Neural crest cell (in vitro differentiated cells): Measurements from ENCODE around the gene NNAT. TPM values are rescaled to one million over a fixed set of nuclear protein-coding genes. Genes with fewer than 3 reads are reported as not detected.

Experiments
- DNase-seq: peaks from one replicate; pipeline ENCODE4 v3.0.0; 2021; ENCODE audit warnings: low read depth, mixed read lengths, low spot score
- H3K27ac Mint-ChIP-seq: one replicate; pipeline ENCODE4 v1.8.0; 2021; ENCODE audit warnings: mild to moderate bottlenecking, mixed read lengths; ENCODE audit not compliant: unreplicated experiment
- H3K27me3 Mint-ChIP-seq: 2 replicates; pipeline ENCODE4 v1.8.0; 2021; ENCODE audit warnings: low read depth, mild to moderate bottlenecking, mixed read lengths
- H3K36me3 Mint-ChIP-seq: 2 replicates; pipeline ENCODE4 v1.8.0; 2021; ENCODE audit warnings: low read depth, mild to moderate bottlenecking, mixed read lengths
- H3K4me1 Mint-ChIP-seq: 2 replicates; pipeline ENCODE4 v1.8.0; 2021; ENCODE audit warnings: mixed read lengths
- H3K4me3 Mint-ChIP-seq: one replicate; pipeline ENCODE4 v1.8.0; 2021; ENCODE audit warnings: mild to moderate bottlenecking, mixed read lengths
- H3K9me3 Mint-ChIP-seq: 2 replicates; pipeline ENCODE4 v1.8.0; 2021; ENCODE audit warnings: mixed read lengths
- CTCF ChIP-seq: fragments of 200-600 bp; sonication (generic); conservative IDR thresholded peaks from 2 replicates; pipeline ENCODE4 v1.5.0; 2021; ENCODE audit warnings: antibody characterized with exemption, mild to moderate bottlenecking
- total RNA-seq: library from RNA; stranded (reverse); gene quantifications from 2 replicates; pipeline ENCODE4 v1.2.1, GENCODE V29; 2021

NNAT gene
- total RNA-seq, 1 donor from 2014 or later, result 113 TPM

DNA sequence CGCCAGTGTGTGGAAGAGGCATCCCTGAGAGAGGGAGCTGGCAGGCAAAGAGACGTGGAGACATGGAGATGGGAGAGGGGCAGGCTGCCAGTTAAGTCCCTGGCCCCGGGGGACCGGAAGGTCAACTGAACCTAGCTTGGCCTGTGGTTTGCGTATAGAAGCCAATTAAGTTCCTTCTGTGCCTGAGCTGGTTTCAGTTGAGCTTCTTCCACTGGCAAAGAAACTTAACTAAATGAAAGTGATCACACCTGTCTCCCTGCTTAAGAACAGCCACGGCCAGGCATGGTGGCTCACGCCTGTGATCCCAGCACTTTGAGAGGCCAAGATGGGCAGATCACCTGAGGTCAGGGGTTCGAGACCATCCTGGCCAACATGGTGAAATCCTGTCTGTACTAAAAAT, 26.7 kb upstream of the NNAT start:
- H3K27ac Mint-ChIP-seq, result no peak overlapping the region
- no peak for TF ChIP-seq CTCF
- H3K4me3 Mint-ChIP-seq, result no peak overlapping the region
- peaks cover 13% of the 10 kb centered on the region for H3K4me1 Mint-ChIP-seq
- H3K27me3 Mint-ChIP-seq, result no peaks in the 10 kb centered on the region
- DNase-seq, result no peak
- H3K36me3 Mint-ChIP-seq, result peaks cover 4% of the 10 kb centered on the region
- H3K9me3 Mint-ChIP-seq, result peaks cover 6% of the 10 kb centered on the region

GRCh38 chr20:37494796-37495195, 26.3 kb upstream of the NNAT start:
- no peak for DNase-seq
- Mint-ChIP-seq H3K27me3 (no peaks in the 10 kb centered on the region), H3K4me1 (peaks cover 13% of the 10 kb centered on the region), H3K36me3 (peaks cover 4% of the 10 kb centered on the region), H3K4me3 (no peak overlapping the region), H3K9me3 (peaks cover 6% of the 10 kb centered on the region), H3K27ac (no peak overlapping the region)
- TF ChIP-seq CTCF, result no peak

- no peaks in the 10 kb centered on the region for H3K4me1 Mint-ChIP-seq
- no peaks in the 10 kb centered on the region for H3K9me3 Mint-ChIP-seq
- no peaks in the 10 kb centered on the region for H3K27me3 Mint-ChIP-seq
- DNase-seq, result no peak
- no peak overlapping the region for H3K27ac Mint-ChIP-seq
- no peak overlapping the region for H3K4me3 Mint-ChIP-seq
- H3K36me3 Mint-ChIP-seq, result no peaks in the 10 kb centered on the region
- no peak for TF ChIP-seq CTCF
Observed at GRCh38 chr20:37498066-37498665, 22.9 kb upstream of the NNAT start.

DNA sequence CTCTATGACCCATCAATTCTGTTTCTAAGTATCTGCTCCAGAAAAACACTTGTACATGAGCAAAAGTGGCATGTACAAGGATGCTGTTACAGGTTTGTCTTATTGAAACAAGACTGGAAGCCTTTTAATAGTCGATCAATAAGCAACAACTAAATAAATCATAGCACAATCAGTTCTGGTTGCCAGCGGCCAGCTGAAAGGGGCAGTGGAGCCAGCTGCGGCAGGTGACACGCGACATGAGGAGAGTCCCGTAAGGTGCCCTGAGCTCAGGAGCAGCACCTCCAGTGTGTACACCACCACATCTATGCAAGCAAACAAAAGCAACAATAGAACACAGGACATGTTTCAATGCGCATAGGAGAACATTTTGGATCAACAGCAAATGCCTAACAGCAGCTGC, 20.7 kb upstream of the NNAT start:
- Mint-ChIP-seq H3K4me3 (no peak overlapping the region), H3K36me3 (no peaks in the 10 kb centered on the region), H3K9me3 (no peaks in the 10 kb centered on the region), H3K27ac (no peak overlapping the region), H3K4me1 (no peaks in the 10 kb centered on the region), H3K27me3 (no peaks in the 10 kb centered on the region)
- no peak for DNase-seq
- no peak for TF ChIP-seq CTCF

DNA sequence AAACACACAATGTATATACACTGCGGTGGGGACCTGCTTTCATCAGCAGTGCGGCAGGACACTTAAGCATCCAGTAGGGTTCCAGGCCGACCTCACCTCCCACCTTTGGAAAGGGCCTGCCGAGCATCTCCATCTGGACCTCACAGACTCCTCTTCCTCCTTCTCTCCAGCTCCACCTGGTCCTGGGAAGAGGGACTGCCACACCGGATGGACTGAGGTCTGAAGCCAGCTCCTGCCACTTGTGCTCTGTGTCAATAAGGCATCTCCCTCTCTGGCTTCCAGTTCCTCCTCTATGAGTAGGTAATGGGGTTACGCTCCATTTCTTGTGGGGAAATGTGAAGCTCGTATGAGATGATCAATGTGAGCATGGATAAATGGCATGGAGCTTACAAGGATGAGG, 19.1 kb upstream of the NNAT start:
- Mint-ChIP-seq H3K27me3 (no peaks in the 10 kb centered on the region), H3K9me3 (no peaks in the 10 kb centered on the region), H3K4me1 (no peaks in the 10 kb centered on the region), H3K27ac (no peak overlapping the region), H3K36me3 (no peaks in the 10 kb centered on the region), H3K4me3 (no peak overlapping the region)
- DNase-seq, result no peak
- TF ChIP-seq CTCF, result no peak
